ENCODE data around the gene VEGFB.

DNA sequence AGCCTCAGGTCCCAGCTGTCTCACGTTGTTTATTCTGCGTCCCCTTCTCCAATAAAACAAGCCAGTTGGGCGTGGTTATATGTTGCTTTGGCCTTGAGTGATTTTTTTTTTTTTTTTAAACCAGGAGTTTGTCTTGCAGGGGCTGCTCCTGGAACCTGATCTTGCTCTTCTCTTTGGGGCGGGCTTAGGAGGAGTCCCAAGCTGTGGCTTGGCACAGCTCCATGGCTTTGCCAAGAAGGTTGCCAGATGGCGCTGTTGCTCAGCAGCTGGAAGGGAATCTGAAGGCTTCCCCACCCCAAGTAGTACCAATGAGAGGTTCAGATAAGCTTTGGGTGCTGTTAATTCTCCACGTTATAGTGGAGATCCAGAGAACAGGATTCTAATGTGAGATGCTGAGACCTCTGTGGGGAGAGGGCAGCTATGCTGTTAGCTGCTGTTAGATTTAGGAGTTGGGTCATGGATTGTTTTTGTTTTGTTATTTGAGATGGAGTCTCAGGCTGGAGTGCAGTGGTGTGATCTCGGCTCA, 29.9 kb upstream of the VEGFB start:
- TF ChIP-seq, protein P1, sequence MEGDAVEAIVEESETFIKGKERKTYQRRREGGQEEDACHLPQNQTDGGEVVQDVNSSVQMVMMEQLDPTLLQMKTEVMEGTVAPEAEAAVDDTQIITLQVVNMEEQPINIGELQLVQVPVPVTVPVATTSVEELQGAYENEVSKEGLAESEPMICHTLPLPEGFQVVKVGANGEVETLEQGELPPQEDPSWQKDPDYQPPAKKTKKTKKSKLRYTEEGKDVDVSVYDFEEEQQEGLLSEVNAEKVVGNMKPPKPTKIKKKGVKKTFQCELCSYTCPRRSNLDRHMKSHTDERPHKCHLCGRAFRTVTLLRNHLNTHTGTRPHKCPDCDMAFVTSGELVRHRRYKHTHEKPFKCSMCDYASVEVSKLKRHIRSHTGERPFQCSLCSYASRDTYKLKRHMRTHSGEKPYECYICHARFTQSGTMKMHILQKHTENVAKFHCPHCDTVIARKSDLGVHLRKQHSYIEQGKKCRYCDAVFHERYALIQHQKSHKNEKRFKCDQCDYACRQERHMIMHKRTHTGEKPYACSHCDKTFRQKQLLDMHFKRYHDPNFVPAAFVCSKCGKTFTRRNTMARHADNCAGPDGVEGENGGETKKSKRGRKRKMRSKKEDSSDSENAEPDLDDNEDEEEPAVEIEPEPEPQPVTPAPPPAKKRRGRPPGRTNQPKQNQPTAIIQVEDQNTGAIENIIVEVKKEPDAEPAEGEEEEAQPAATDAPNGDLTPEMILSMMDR (IDR thresholded peaks at IDR 0.05 in 4 of 5, conservative IDR thresholded peaks at IDR 0.05 in 1 of 5): peak; percentile 55 to 80 (median 69)
- TF ChIP-seq POLR2A (IDR thresholded peaks at IDR 0.05): no peak

Measured in gastrocnemius medialis (tissue), 4 donors.